Spleen (tissue), 11 donors: Measurements from ENCODE around the gene GKN2. TPM values are rescaled to one million over a fixed set of nuclear protein-coding genes. Genes with fewer than 3 reads are reported as not detected.

Experiments used
- DNase-seq: peaks from one replicate; pipeline ENCODE4 v3.0.0-alpha.2; 2020
- H3K27ac ChIP-seq, 8 donors: fragments of 200-600 bp; sonication (generic) in 7 of 8; 1 replicate in 4 of 8; 2 replicates in 4 of 8; pipeline versions ENCODE4 v1.5.0 to v1.8.0; 2016 to 2021; ENCODE audit warnings: inconsistent platforms in 4 of 8, mild to moderate bottlenecking in 4 of 8, moderate library complexity in 1 of 8
- H3K27me3 ChIP-seq, 7 donors: fragments of 200-600 bp; sonication (generic) in 6 of 7; replicated peaks in 1 of 7; 1 replicate in 4 of 7; 2 replicates in 3 of 7; pipeline versions ENCODE4 v1.5.0 to v1.8.0; 2016 to 2021; ENCODE audit warnings: inconsistent platforms in 3 of 7, mild to moderate bottlenecking in 1 of 7
- H3K36me3 ChIP-seq, 6 donors: fragments of 200-600 bp; sonication (generic) in 5 of 6; 1 replicate in 4 of 6; 2 replicates in 2 of 6; pipeline versions ENCODE4 v1.5.0 to v1.8.0; 2016 to 2021; ENCODE audit warnings: inconsistent platforms in 2 of 6
- H3K4me1 ChIP-seq, 6 donors: fragments of 200-600 bp; sonication (generic) in 5 of 6; 1 replicate in 3 of 6; 2 replicates in 3 of 6; pipeline versions ENCODE4 v1.5.0 to v1.8.0; 2016 to 2021; ENCODE audit warnings: inconsistent platforms in 3 of 6
- H3K4me3 ChIP-seq, 8 donors: fragments of 200-600 bp; sonication (generic) in 7 of 8; 1 replicate in 4 of 8; 2 replicates in 4 of 8; pipeline versions ENCODE4 v1.5.0 to v1.8.0; 2016 to 2021; ENCODE audit warnings: inconsistent platforms in 4 of 8, mild to moderate bottlenecking in 4 of 8, moderate library complexity in 2 of 8
- H3K9me3 ChIP-seq, 8 donors: fragments of 200-600 bp; sonication (generic) in 7 of 8; 1 replicate in 4 of 8; 2 replicates in 4 of 8; pipeline versions ENCODE4 v1.5.0 to v1.8.0; 2016 to 2021; ENCODE audit warnings: inconsistent platforms in 4 of 8
- CTCF ChIP-seq, 11 experiments: fragments of 200-600 bp in 7 of 11; fragments of 450-650 bp in 4 of 11; sonication (generic) in 4 of 11; IDR thresholded peaks in 8 of 11; conservative IDR thresholded peaks in 3 of 11; 1 replicate in 7 of 11; 2 replicates in 4 of 11; pipeline versions ENCODE4 v1.4.0 to v1.8.0; 2016 to 2021; ENCODE audit warnings: antibody characterized with exemption in 11 of 11, inconsistent platforms in 4 of 11, mild to moderate bottlenecking in 1 of 11
- POLR2A ChIP-seq, 3 donors: fragments of 450-650 bp; IDR thresholded peaks; one replicate each; pipeline ENCODE4 v1.5.1; 2017; ENCODE audit warnings: antibody characterized with exemption in 3 of 3, mild to moderate bottlenecking in 1 of 3
- POLR2AphosphoS5 ChIP-seq, 3 donors: sonication (generic); formaldehyde crosslinking; IDR thresholded peaks; one replicate each; pipeline ENCODE4 v1.5.1; 2017; ENCODE audit warnings: antibody characterized with exemption in 3 of 3
- WGBS, 5 donors: extraction: QIAGEN DNeasy Blood & Tissue Kit in 3 of 5; methylation state at CpG; one replicate each; pipeline versions ENCODE4 v1.1.5 to v1.1.7; 2013 to 2018; 5-methylcytosine and 5-hydroxymethylcytosine counted together
- intact Hi-C: fragments of 100-400 bp; cut with DNase I; formaldehyde crosslinking; loops from one replicate; pipeline ENCODE4 v1.15.0; 2023; ENCODE audit warnings: low total_unique reads
- polyA plus RNA-seq, 3 donors: library from polyadenylated mRNA; stranded (reverse); fragments of 200-250 nt; gene quantifications; one replicate each; pipeline ENCODE4 v1.2.1, GENCODE V29; 2013
- total RNA-seq, 7 donors: library from RNA; depleted of rRNA in 3 of 7; stranded (reverse); fragments of >200 nt in 3 of 7; fragmentation: NEBNext Ultra II Directional in 4 of 7; extraction: Animal tissue kit (Norgen Biotek cat#: 25700) in 4 of 7; gene quantifications; one replicate each; pipeline versions ENCODE4 v1.1.0 to v1.2.1, GENCODE V29; 2016 to 2021
- donor health status: healthy with polysubstance abuse.
- donor health status: DM: no; HTN: no; CAD: no; lungs with moderate emphysema.
- donor health status: DM: no; HTN: no; CAD: no.
- donor health status: Bipolar disorder and iron deficiency.
- donor health status: healthy.
- donor health status: DM: no; HTN: no; CAD: no.
- donor health status: DM: yes; HTN: yes; CAD: no.

The GKN2 gene
- total and polyA plus RNA-seq, 10 donors = 0.12 to 0.26 TPM; not detected in 8

- H3K9me3 ChIP-seq = peaks cover 0 to 1% (median 0%) of the 10 kb centered on the region in 8 donors
- intact Hi-C loops = loop anchor here (10.0 kb wide), 1 partner anchor 63 kb away; no protein-coding TSS in a partner anchor
- H3K27me3 ChIP-seq = no peaks in the 10 kb centered on the region
- TF ChIP-seq POLR2A (IDR thresholded peaks at IDR 0.05) (no peak), POLR2AphosphoS5 (IDR thresholded peaks at IDR 0.05) (no peak), CTCF (IDR thresholded peaks at IDR 0.05 in 8 of 11, conservative IDR thresholded peaks at IDR 0.05 in 3 of 11) (no peak)
- DNase-seq = no peak
- WGBS, 5 donors = 88 to 96% (median 90%) methylated on average over 5 of the region's 5 CpGs
- H3K27ac ChIP-seq = peak overlapping the region; percentile 30 to 86 (median 68)
- H3K4me3 ChIP-seq = no peak overlapping the region
- no peaks in the 10 kb centered on the region for H3K36me3 ChIP-seq
- H3K4me1 ChIP-seq = peaks cover 14 to 48% (median 32%) of the 10 kb centered on the region in 6 donors
These were observed 45.3 kb downstream of the GKN2 start for GRCh38 chr2:68907232-68907919.

DNA sequence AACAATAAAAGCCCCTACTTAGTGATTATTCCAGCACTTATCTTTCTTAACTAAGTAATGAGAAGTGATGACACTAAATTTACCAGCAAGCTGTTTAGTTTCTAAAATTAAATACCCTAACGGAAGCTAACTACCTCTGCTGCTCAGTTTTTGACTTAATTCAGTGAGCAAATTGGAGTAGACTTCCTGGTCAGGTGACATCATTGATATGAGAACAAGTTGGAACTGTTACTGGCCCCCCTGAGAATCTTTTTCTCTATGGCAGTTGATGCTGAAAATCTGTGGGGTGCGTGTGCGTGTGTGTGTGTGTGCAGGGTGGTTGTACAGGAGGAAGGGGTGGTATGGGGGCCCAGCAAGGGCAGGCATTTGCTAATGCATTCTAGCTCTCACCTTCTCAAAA, 46.0 kb downstream of the GKN2 start:
- Histone ChIP-seq H3K9me3 (peaks cover 0 to 8% (median 5%) of the 10 kb centered on the region in 8 donors), H3K4me3 (no peak overlapping the region), H3K36me3 (no peaks in the 10 kb centered on the region), H3K4me1 (peaks cover 14 to 41% (median 28%) of the 10 kb centered on the region in 6 donors), H3K27me3 (no peaks in the 10 kb centered on the region), H3K27ac (no peak overlapping the region)
- intact Hi-C loops = loop anchor here (10.0 kb wide), 1 partner anchor 62 kb away; no protein-coding TSS in a partner anchor
- TF ChIP-seq CTCF (IDR thresholded peaks at IDR 0.05 in 8 of 11, conservative IDR thresholded peaks at IDR 0.05 in 3 of 11) = no peak
- TF ChIP-seq POLR2AphosphoS5 (IDR thresholded peaks at IDR 0.05) = no peak
- WGBS, 5 donors = 67 to 87% (median 83%) methylated on average over 3 of the region's 3 CpGs
- no peak for DNase-seq

- no peak for DNase-seq
- Histone ChIP-seq H3K27me3 (no peaks in the 10 kb centered on the region), H3K4me1 (peaks cover 14 to 37% (median 27%) of the 10 kb centered on the region in 6 donors), H3K4me3 (no peak overlapping the region), H3K9me3 (peaks cover 0 to 20% (median 15%) of the 10 kb centered on the region in 8 donors), H3K36me3 (no peaks in the 10 kb centered on the region), H3K27ac (no peak overlapping the region)
- TF ChIP-seq POLR2AphosphoS5 (IDR thresholded peaks at IDR 0.05) (no peak), CTCF (IDR thresholded peaks at IDR 0.05 in 8 of 11, conservative IDR thresholded peaks at IDR 0.05 in 3 of 11) (no peak), POLR2A (IDR thresholded peaks at IDR 0.05) (no peak)
- WGBS, 5 donors = 89 to 97% (median 95%) methylated on average over 2 of the region's 2 CpGs
- intact Hi-C loops = loop anchor here (10.0 kb wide), 1 partner anchor 60 kb away; no protein-coding TSS in a partner anchor
These were observed 47.6 kb downstream of the GKN2 start for GRCh38 chr2:68905116-68905515.

DNA sequence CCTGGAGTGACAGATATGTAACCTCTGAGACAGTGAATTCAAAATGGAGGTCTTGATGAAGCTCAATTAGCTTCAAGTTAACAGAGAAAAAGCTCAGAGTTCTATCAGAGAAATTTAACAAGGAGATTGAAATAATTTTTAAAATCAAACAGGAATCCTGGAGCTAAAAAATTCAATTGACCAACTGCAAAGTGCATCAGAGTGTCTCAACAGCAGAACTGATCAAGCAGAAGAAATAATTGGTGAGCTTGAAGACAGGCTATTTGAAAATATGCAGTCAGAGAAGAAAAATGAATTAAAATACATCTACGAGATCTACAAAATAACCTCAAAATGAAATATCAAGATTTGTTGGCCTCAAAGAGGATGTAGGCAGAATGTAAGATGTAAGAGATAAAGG, 51.1 kb downstream of the GKN2 start:
- H3K9me3 ChIP-seq = peaks cover 0 to 20% (median 15%) of the 10 kb centered on the region in 8 donors
- 88 to 94% (median 90%) methylated on average over 1 of the region's 1 CpG for WGBS, 5 donors
- H3K4me3 ChIP-seq = no peak overlapping the region
- intact Hi-C loops = loop anchor here (10.0 kb wide), 1 partner anchor 57 kb away; no protein-coding TSS in a partner anchor
- no peaks in the 10 kb centered on the region for H3K27me3 ChIP-seq
- H3K4me1 ChIP-seq = peaks cover 0 to 1% (median 0%) of the 10 kb centered on the region in 6 donors
- DNase-seq = no peak
- H3K36me3 ChIP-seq = no peaks in the 10 kb centered on the region
- TF ChIP-seq POLR2A (IDR thresholded peaks at IDR 0.05) (no peak), POLR2AphosphoS5 (IDR thresholded peaks at IDR 0.05) (no peak), CTCF (IDR thresholded peaks at IDR 0.05 in 8 of 11, conservative IDR thresholded peaks at IDR 0.05 in 3 of 11) (no peak)
- H3K27ac ChIP-seq = no peak overlapping the region
